Endodermal cell (in vitro differentiated cells): Measurements from ENCODE around the gene KCNG2. TPM values are rescaled to one million over a fixed set of nuclear protein-coding genes. Genes with fewer than 3 reads are reported as not detected.
A peak's percentile ranks its signal among the peaks of the same experiment; 100 is the strongest.

Source experiments
- DNase-seq: peaks from one replicate; pipeline ENCODE4 v3.0.0-alpha.2; 2017
- H3K27ac ChIP-seq: 2 replicates; pipeline ENCODE4 v1.5.1; 2013; ENCODE audit warnings: mild to moderate bottlenecking, low read depth, low read length, moderate library complexity
- H3K27me3 ChIP-seq: 2 replicates; pipeline ENCODE4 v1.6.1; 2013; ENCODE audit warnings: mild to moderate bottlenecking, low read length, moderate library complexity; ENCODE audit not compliant: insufficient read depth, control insufficient read depth, poor library complexity, severe bottlenecking
- H3K36me3 ChIP-seq: 2 replicates; pipeline ENCODE4 v1.7.0; 2013; ENCODE audit warnings: mild to moderate bottlenecking, low read length, moderate library complexity; ENCODE audit not compliant: control insufficient read depth, insufficient read depth
- H3K4me1 ChIP-seq: one replicate; pipeline ENCODE4 v1.7.0; 2013; ENCODE audit warnings: low read length; ENCODE audit not compliant: control insufficient read depth, insufficient read depth
- H3K4me3 ChIP-seq: 2 replicates; pipeline ENCODE4 v1.5.1; 2013; ENCODE audit warnings: mild to moderate bottlenecking, low read length, moderate library complexity
- H3K9ac ChIP-seq: 2 replicates; pipeline ENCODE4 v1.6.1; 2013; ENCODE audit warnings: mild to moderate bottlenecking, low read length, moderate library complexity; ENCODE audit not compliant: poor library complexity, severe bottlenecking; ENCODE audit errors: extremely low read depth
- H3K9me3 ChIP-seq: 2 replicates; pipeline ENCODE4 v1.6.1; 2013; ENCODE audit warnings: mild to moderate bottlenecking, low read length, moderate library complexity; ENCODE audit not compliant: control insufficient read depth
- H3K27ac Mint-ChIP-seq: 2 replicates; pipeline ENCODE4 v1.8.0; 2020; ENCODE audit warnings: mixed read lengths
- H3K27me3 Mint-ChIP-seq: 2 replicates; pipeline ENCODE4 v1.8.0; 2021; ENCODE audit warnings: mild to moderate bottlenecking, mixed read lengths; ENCODE audit not compliant: insufficient read depth
- H3K36me3 Mint-ChIP-seq: 2 replicates; pipeline ENCODE4 v1.8.0; 2020; ENCODE audit warnings: low read depth, mixed read lengths
- H3K4me1 Mint-ChIP-seq: 2 replicates; pipeline ENCODE4 v1.8.0; 2020; ENCODE audit warnings: mixed read lengths
- H3K4me3 Mint-ChIP-seq: 2 replicates; pipeline ENCODE4 v1.8.0; 2020; ENCODE audit warnings: mild to moderate bottlenecking, moderate library complexity, mixed read lengths
- H3K9me3 Mint-ChIP-seq: 2 replicates; pipeline ENCODE4 v1.8.0; 2020; ENCODE audit warnings: mild to moderate bottlenecking, mixed read lengths
- CTCF ChIP-seq: fragments of 200-600 bp; sonication (generic); conservative IDR thresholded peaks from 2 replicates; pipeline ENCODE4 v1.5.0; 2021; ENCODE audit warnings: antibody characterized with exemption, mild to moderate bottlenecking
- WGBS, 2 experiments: methylation state at CpG; one replicate each; pipeline versions ENCODE4 v1.1.5 to v1.1.7; 2013; ENCODE audit warnings: missing lambda C conversion rate in 2 of 2, mixed read lengths in 1 of 2; ENCODE audit not compliant: insufficient coverage in 1 of 2, insufficient read length in 1 of 2; 5-methylcytosine and 5-hydroxymethylcytosine counted together
- total RNA-seq, 2 donors: library from RNA; stranded (reverse); fragmentation: NEBNext Ultra II Directional in 1 of 2; extraction: Animal tissue kit (Norgen Biotek cat#: 25700) in 1 of 2; gene quantifications; 2 replicates in 1 of 2; 3 replicates in 1 of 2; pipeline ENCODE4 v1.2.1, GENCODE V29; 2021

KCNG2 gene
- total RNA-seq, 2 donors from 2014 or later: not detected

GRCh38 chr18:79874553-79875530 lies 77.1 kb downstream of the KCNG2 start:
- Mint-ChIP-seq H3K9me3 (no peaks in the 10 kb centered on the region), H3K27ac (no peak overlapping the region), H3K36me3 (no peaks in the 10 kb centered on the region), H3K4me3 (no peak overlapping the region), H3K27me3 (peaks cover 1% of the 10 kb centered on the region), H3K4me1 (no peaks in the 10 kb centered on the region)
- 86 to 89% methylated on average over 7 to 24 of the region's 24 CpGs for WGBS, 2 experiments
- H3K27me3 ChIP-seq: no peaks in the 10 kb centered on the region
- H3K27ac ChIP-seq: no peak overlapping the region
- no peak for TF ChIP-seq CTCF
- no peaks in the 10 kb centered on the region for H3K4me1 ChIP-seq
- H3K9ac ChIP-seq: no peak overlapping the region
- H3K4me3 ChIP-seq: no peak overlapping the region
- H3K9me3 ChIP-seq: no peaks in the 10 kb centered on the region
- no peak for DNase-seq
- H3K36me3 ChIP-seq: no peaks in the 10 kb centered on the region

GRCh38 chr18:79875531-79875919 lies 77.8 kb downstream of the KCNG2 start:
- DNase-seq: peak; percentile 29
- Histone ChIP-seq H3K4me1 (no peaks in the 10 kb centered on the region), H3K36me3 (no peaks in the 10 kb centered on the region), H3K27ac (no peak overlapping the region), H3K9me3 (no peaks in the 10 kb centered on the region), H3K9ac (no peak overlapping the region), H3K4me3 (no peak overlapping the region), H3K27me3 (no peaks in the 10 kb centered on the region)
- Mint-ChIP-seq H3K4me3 (no peak overlapping the region), H3K9me3 (no peaks in the 10 kb centered on the region), H3K27ac (no peak overlapping the region), H3K36me3 (no peaks in the 10 kb centered on the region), H3K4me1 (no peaks in the 10 kb centered on the region), H3K27me3 (peaks cover 1% of the 10 kb centered on the region)
- WGBS, 2 experiments: 92 to 98% methylated on average over 11 to 15 of the region's 15 CpGs
- no peak for TF ChIP-seq CTCF

- Mint-ChIP-seq H3K27me3 (peaks cover 1% of the 10 kb centered on the region), H3K27ac (no peak overlapping the region), H3K9me3 (no peaks in the 10 kb centered on the region), H3K4me3 (no peak overlapping the region), H3K36me3 (no peaks in the 10 kb centered on the region), H3K4me1 (no peaks in the 10 kb centered on the region)
- peak; percentile 28 for DNase-seq
- Histone ChIP-seq H3K4me1 (no peaks in the 10 kb centered on the region), H3K9ac (no peak overlapping the region), H3K4me3 (no peak overlapping the region), H3K27me3 (no peaks in the 10 kb centered on the region), H3K9me3 (no peaks in the 10 kb centered on the region), H3K27ac (no peak overlapping the region), H3K36me3 (no peaks in the 10 kb centered on the region)
- TF ChIP-seq CTCF: no peak
- 81 to 85% methylated on average over 23 of the region's 23 CpGs for WGBS, 2 experiments
Measured at GRCh38 chr18:79875931-79876461, 78.3 kb downstream of the KCNG2 start.
